NCI-H446 treated with DMSO at 0.1 percent for 48 hours (cell line): Measurements from ENCODE around the gene ANKRD65.
A peak's percentile ranks its signal among the peaks of the same experiment; 100 is the strongest.

ENCODE experiments used
- DNase-seq: peaks from one replicate; lab custom pipeline; 2025; lab: John Stamatoyannopoulos, UW

Gene ANKRD65

GRCh38 chr1:1441002-1441888 is 20.2 kb upstream of the ANKRD65 start:
- no peak for DNase-seq

- DNase-seq: no peak
Measured at GRCh38 chr1:1440262-1441001, 19.4 kb upstream of the ANKRD65 start.

- no peak for DNase-seq
Measured at GRCh38 chr1:1439546-1440261, 18.6 kb upstream of the ANKRD65 start.

- no peak for DNase-seq
Measured at GRCh38 chr1:1438531-1439381, 17.7 kb upstream of the ANKRD65 start.

GRCh38 chr1:1437904-1438376 is 16.9 kb upstream of the ANKRD65 start:
- no peak for DNase-seq

- DNase-seq: no peak
Measured at GRCh38 chr1:1437033-1437903, 16.2 kb upstream of the ANKRD65 start.

- DNase-seq: no peak
Measured at GRCh38 chr1:1436630-1437032, 15.6 kb upstream of the ANKRD65 start.

- no peak for DNase-seq
Measured at GRCh38 chr1:1435911-1436629, 15.0 kb upstream of the ANKRD65 start.

GRCh38 chr1:1435106-1435903 is 14.2 kb upstream of the ANKRD65 start, which contains the start of gene VWA1:
VWA1 (plus strand) TSS chr1:1435690; CDS start chr1:1435749, 59 bp downstream.
- peak; percentile 54 for DNase-seq

- no peak for DNase-seq
Measured at GRCh38 chr1:1434824-1435105, 13.7 kb upstream of the ANKRD65 start.

GRCh38 chr1:1434131-1434823 is 13.2 kb upstream of the ANKRD65 start:
- DNase-seq: peak; percentile 17

- DNase-seq: no peak
Measured at GRCh38 chr1:1433804-1434130, 12.7 kb upstream of the ANKRD65 start.

- peak; percentile 43 for DNase-seq
Measured at GRCh38 chr1:1432951-1433803, 12.1 kb upstream of the ANKRD65 start.

- DNase-seq: no peak
Measured at GRCh38 chr1:1432274-1432950, 11.3 kb upstream of the ANKRD65 start.

GRCh38 chr1:1431845-1432273 is 10.8 kb upstream of the ANKRD65 start:
- no peak for DNase-seq

- no peak for DNase-seq
Measured at GRCh38 chr1:1430992-1431844, 10.1 kb upstream of the ANKRD65 start.
